HepG2 (cell line): ENCODE measurements around the gene ANO2. TPM values are rescaled to one million over a fixed set of nuclear protein-coding genes. Genes with fewer than 3 reads are reported as not detected.

ENCODE experiments used
- ATAC-seq: fragments of 200-7000 bp; cut with Tn5 transposase; 3 replicates; pipeline ENCODE4 v1.9.1; 2020; ENCODE audit warnings: mild to moderate bottlenecking, moderate library complexity
- BruUV-seq: library from RNA; stranded (reverse); fragments of 400-500 nt; replicated peaks from 2 replicates; lab custom pipeline; 2021; lab: Mats Ljungman, UMichigan
- CTCF ChIA-PET: fragments of 300-600 bp; formaldehyde crosslinking; extraction: SDS; loops from one replicate; lab custom pipeline; 2021; ENCODE audit warnings: low total read pairs, inconsistent platforms, low intra/inter-chr PET ratio; lab: Yijun Ruan, JAX
- POLR2A ChIA-PET: fragments of 350-600 bp; sonication (Branson Sonifier 250); formaldehyde crosslinking; loops from one replicate; lab custom pipeline; 2020; ENCODE audit warnings: antibody characterized with exemption, inconsistent platforms; lab: Yijun Ruan, JAX
- DNase-seq: peaks from one replicate; pipeline ENCODE4 v3.0.0-alpha.2; 2015; ENCODE audit warnings: low spot score
- FAIRE-seq: peaks from 3 replicates; lab custom pipeline; 2011; peaks lifted over from hg19 to GRCh38; lab: Jason Lieb, UNC
- H2AFZ ChIP-seq: one replicate; pipeline ENCODE4 v1.6.1; 2011; ENCODE audit warnings: low read length, inconsistent platforms
- H3K27ac ChIP-seq: fragments of 300-600 bp; 3 replicates; pipeline ENCODE4 v1.8.0; 2011; ENCODE audit warnings: mixed run types, mild to moderate bottlenecking, mixed read lengths, low read length, inconsistent platforms; ENCODE audit not compliant: insufficient read depth; ENCODE audit errors: extremely low read length
- H3K27me3 ChIP-seq, 2 experiments: fragments of 200-600 bp in 1 of 2; 2 replicates in 1 of 2; 3 replicates in 1 of 2; pipeline versions ENCODE4 v1.6.0 to v1.8.0; 2011; ENCODE audit warnings: low read length in 2 of 2, mild to moderate bottlenecking in 2 of 2, moderate library complexity in 2 of 2, inconsistent platforms in 1 of 2; ENCODE audit not compliant: insufficient read depth in 2 of 2, control insufficient read depth in 1 of 2
- H3K36me3 ChIP-seq, 2 experiments: fragments of 200-600 bp in 1 of 2; replicated peaks in 1 of 2; 2 replicates in 1 of 2; 3 replicates in 1 of 2; pipeline versions ENCODE4 v1.5.1 to v1.8.0; 2011; ENCODE audit warnings: low read length in 2 of 2, inconsistent platforms in 1 of 2; ENCODE audit not compliant: insufficient read depth in 2 of 2, control insufficient read depth in 1 of 2
- H3K4me1 ChIP-seq: 2 replicates; pipeline ENCODE4 v1.5.1; 2012; ENCODE audit warnings: low read length, inconsistent platforms; ENCODE audit not compliant: insufficient read depth
- H3K4me2 ChIP-seq: 2 replicates; pipeline ENCODE4 v1.6.0; 2011; ENCODE audit warnings: low read depth, low read length, inconsistent platforms
- H3K4me3 ChIP-seq, 3 experiments: fragments of 200-600 bp in 1 of 3; sonication (generic), shearing (Covaris generic) in 1 of 3; replicated peaks in 1 of 3; 2 replicates each; pipeline ENCODE4 v1.5.1; 2011 to 2016; ENCODE audit warnings: low read length in 3 of 3, inconsistent platforms in 2 of 3, low read depth in 2 of 3, mild to moderate bottlenecking in 2 of 3, control low read depth in 1 of 3, mixed read lengths in 1 of 3; ENCODE audit not compliant: insufficient read depth in 1 of 3
- H3K79me2 ChIP-seq: one replicate; pipeline ENCODE4 v1.6.1; 2011; ENCODE audit warnings: low read length, inconsistent platforms; ENCODE audit not compliant: insufficient read depth
- H3K9ac ChIP-seq: 2 replicates; pipeline ENCODE4 v1.6.0; 2011; ENCODE audit warnings: mild to moderate bottlenecking, low read depth, low read length, inconsistent platforms; ENCODE audit not compliant: insufficient read depth
- H3K9me3 ChIP-seq: 2 replicates; pipeline ENCODE4 v1.5.1; 2012; ENCODE audit warnings: mild to moderate bottlenecking, low read length
- H4K20me1 ChIP-seq: 2 replicates; pipeline ENCODE4 v1.6.0; 2011; ENCODE audit warnings: inconsistent platforms, mild to moderate bottlenecking, low read length, moderate library complexity; ENCODE audit not compliant: insufficient read depth
- CREBL2 ChIP-seq: sonication (generic); formaldehyde crosslinking; IDR thresholded peaks from 2 replicates; pipeline ENCODE4 v1.8.1; 2023; ENCODE audit warnings: missing genetic modification reagents, mild to moderate bottlenecking, borderline replicate concordance
- DNMT1 ChIP-seq: sonication (generic); formaldehyde crosslinking; IDR thresholded peaks from 2 replicates; pipeline ENCODE4 v1.5.1; 2020; ENCODE audit warnings: mild to moderate bottlenecking, missing genetic modification reagents
- E2F5 ChIP-seq: sonication (generic); formaldehyde crosslinking; conservative IDR thresholded peaks from 2 replicates; pipeline ENCODE4 v1.4.0; 2020; ENCODE audit warnings: missing genetic modification reagents
- ZNF18 ChIP-seq: sonication (generic); formaldehyde crosslinking; IDR thresholded peaks from 2 replicates; pipeline ENCODE4 v1.8.0; 2022; ENCODE audit warnings: mild to moderate bottlenecking, missing genetic modification reagents; ENCODE audit not compliant: insufficient replicate concordance
- ZNF503 ChIP-seq: sonication (generic); formaldehyde crosslinking; IDR thresholded peaks from 2 replicates; pipeline ENCODE4 v1.4.0; 2020; ENCODE audit warnings: missing genetic modification reagents
- WGBS: methylation state at CpG from one replicate; pipeline ENCODE4 v1.1.6; 2017; ENCODE audit warnings: low lambda C conversion rate; 5-methylcytosine and 5-hydroxymethylcytosine counted together
- in situ Hi-C: cut with HindIII; loops from 2 replicates; pipeline ENCODE4 v1.10.0; 2017; ENCODE audit warnings: low pct_unique_long_range_greater_than_20kb; ENCODE audit not compliant: extremely low pct_ligation_motif_present
- intact Hi-C: fragments of 100-400 bp; cut with micrococcal nuclease; formaldehyde crosslinking; loops from one replicate; pipeline ENCODE4 v1.10.0; 2022; ENCODE audit not compliant: unreplicated experiment
- polyA plus RNA-seq, 8 experiments: library from polyadenylated mRNA; depleted of rRNA in 3 of 8; stranded (reverse) in 7 of 8; unstranded in 1 of 8; fragments of >200 nt; fragmentation: Illumina TruSeq in 4 of 8; extraction: Trizol in 4 of 8; gene quantifications; 2 replicates each; pipeline versions ENCODE4 v1.2.1 to v1.2.3, GENCODE V29; 2011 to 2016; ENCODE audit warnings: low read depth in 4 of 8, missing spikeins in 1 of 8, mixed read lengths in 1 of 8; ENCODE audit not compliant: insufficient read depth in 1 of 8
- total RNA-seq, 5 experiments: library from RNA; depleted of rRNA; stranded (reverse); fragments of >200 nt; fragmentation: Illumina TruSeq; extraction: Trizol; gene quantifications; 2 replicates each; pipeline ENCODE4 v1.2.3, GENCODE V29; 2016; ENCODE audit warnings: low read depth in 1 of 5

Gene ANO2
- total and polyA plus RNA-seq, 2 of the 13 experiments (the other 11 are each of a cell fraction or from before 2014, with no cell fraction given) = 0.18 TPM; not detected in 1

- TF ChIP-seq ZNF503 (CRISPR knock-in tag) = no peak
- TF ChIP-seq E2F5 = no peak
- TF ChIP-seq CREBL2 = no peak
These were observed 60.8 kb downstream of the ANO2 start (continued) for GRCh38 chr12:5884285-5884684.

GRCh38 chr12:5882511-5883190 is 62.4 kb downstream of the ANO2 start:
- no peak for TF ChIP-seq DNMT1 (CRISPR knock-in tag)
- TF ChIP-seq ZNF18 = no peak
- TF ChIP-seq, all 625 proteins: peak for 0
- Histone ChIP-seq H3K9me3 (no peaks in the 10 kb centered on the region), H3K4me3 (no peak overlapping the region), H3K4me1 (no peaks in the 10 kb centered on the region), H3K4me2 (no peak overlapping the region), H2AFZ (no peak overlapping the region), H3K36me3 (no peaks in the 10 kb centered on the region), H3K9ac (no peak overlapping the region), H3K27me3 (no peaks in the 10 kb centered on the region; a peak in 2 of 5 replicates), H3K27ac (no peak overlapping the region), H4K20me1 (no peaks in the 10 kb centered on the region), H3K79me2 (no peaks in the 10 kb centered on the region)
- POLR2A ChIA-PET = no interaction called here
- ATAC-seq = no peak
- CTCF ChIA-PET = no interaction called here
- in situ Hi-C loops (no loop called here), intact Hi-C loops (no loop called here)
- DNase-seq = no peak
- FAIRE-seq = no peak
- no TSS peak for BruUV-seq
- 33% methylated on average over 7 of the region's 8 CpGs for WGBS
